HPDE6-E6E7 (cell line): ENCODE data around the gene PPP2R5B.
A peak's percentile ranks its signal among the peaks of the same experiment; 100 is the strongest.

Experiments used
- DNase-seq: peaks from one replicate; pipeline ENCODE4 v3.0.0; 2011; ENCODE audit warnings: missing footprints; ENCODE audit errors: extremely low spot score

Gene PPP2R5B

DNA sequence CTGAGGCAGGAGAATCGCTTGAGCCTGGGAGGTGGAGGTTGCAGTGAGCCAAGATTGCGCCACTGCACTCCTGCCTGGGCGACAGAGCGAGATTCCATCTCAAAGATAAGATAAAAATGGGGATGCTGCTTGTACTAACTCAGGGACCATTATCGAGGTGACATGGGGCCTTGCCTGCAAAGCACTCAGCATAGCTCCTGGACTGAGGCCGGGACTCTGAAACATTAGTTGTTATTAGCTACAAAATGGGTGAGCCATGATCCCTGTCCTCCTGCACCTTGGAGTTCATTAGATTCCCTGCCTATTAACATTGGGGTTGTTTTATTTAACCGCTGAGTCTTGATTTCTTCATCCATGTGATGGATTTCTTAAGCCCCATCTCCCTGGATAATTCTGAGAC lies 5.1 kb downstream of the PPP2R5B start:
- no peak for DNase-seq

DNA sequence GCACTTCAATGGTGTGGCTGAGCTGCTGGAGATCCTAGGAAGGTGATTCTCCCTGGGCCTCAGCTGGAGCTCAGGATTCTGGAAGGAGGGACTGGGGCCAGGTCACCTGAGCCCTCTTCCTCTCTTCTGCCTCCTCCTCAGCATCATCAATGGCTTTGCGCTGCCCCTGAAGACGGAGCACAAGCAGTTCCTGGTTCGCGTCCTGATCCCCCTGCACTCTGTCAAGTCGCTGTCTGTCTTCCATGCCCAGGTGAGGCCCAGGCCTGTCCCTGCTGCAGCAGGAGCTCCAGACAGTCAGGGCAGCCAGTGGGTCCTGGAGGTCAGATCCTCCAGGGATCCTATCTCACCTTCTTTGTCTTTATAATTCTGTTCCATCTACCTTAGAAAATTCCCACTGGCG lies 5.9 kb downstream of the PPP2R5B start:
- no peak for DNase-seq

DNA sequence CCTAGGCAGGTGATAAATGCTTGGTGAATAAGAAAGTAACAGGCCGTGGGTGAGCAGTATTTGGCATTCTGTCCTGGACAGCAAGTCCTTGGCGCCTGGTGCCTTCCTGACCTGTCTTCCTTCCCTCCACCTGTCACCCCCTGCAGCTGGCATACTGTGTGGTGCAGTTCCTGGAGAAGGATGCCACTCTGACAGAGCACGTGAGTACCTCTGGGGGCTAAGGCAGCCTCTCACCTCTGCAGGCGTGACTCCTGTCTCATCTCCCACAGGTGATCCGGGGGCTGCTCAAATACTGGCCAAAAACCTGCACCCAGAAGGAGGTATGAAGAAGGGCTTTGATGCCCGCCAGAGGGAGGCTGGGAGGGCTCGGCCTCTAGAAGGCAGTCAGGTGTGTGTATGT lies 6.8 kb downstream of the PPP2R5B start:
- DNase-seq, result no peak

DNA sequence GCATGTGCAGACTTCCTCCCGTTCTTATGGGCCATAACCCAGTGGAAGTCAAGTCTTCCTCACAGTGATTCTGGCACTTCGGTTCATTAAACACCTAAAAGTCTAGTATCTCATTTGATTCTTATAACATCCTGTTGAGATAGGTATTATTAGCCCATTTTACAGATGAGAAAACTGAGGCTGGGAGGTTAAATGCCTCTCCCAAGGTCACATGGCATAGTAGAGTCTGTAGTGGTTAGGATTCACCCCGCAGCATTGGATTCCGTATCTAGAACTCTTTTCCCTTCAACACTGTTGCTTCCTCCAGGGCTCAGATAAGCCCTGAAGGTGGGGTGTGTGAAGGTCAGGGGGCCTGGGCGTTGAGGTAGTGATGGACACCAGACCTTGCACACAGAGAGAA lies 7.8 kb downstream of the PPP2R5B start:
- DNase-seq, result no peak

DNA sequence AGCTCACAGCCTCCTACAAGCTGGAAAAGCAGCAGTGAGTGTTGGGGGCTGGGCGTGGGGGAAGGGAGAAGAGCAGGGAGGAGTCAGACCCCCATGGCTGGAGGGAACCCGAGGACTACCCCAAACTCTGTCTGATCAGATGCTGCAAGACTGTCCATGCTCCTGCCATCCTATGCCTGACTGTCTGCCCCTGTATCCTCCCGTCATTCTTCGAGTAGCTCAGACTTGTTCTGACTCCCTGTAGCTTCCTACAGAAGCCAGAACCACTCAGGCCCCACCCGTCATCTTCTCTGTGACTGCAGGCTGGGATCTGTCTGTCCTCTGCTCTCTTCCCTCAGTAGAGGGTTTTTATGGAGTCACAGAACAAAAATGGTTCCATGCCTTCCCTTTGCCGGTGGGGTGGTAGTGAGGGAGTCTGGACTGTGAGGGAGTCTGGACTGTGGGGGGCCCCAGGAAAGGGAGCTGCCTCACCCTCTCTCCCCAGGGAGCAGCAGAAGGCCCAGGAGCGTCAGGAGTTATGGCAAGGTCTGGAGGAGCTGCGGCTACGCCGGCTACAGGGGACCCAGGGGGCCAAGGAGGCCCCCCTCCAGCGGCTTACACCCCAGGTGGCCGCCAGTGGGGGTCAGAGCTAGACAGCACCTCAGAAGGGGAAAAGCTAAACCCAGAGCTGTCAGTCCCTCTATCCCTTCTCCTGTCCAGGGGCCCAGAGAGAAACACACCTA lies 8.9 kb downstream of the PPP2R5B start:
- no peak for DNase-seq

DNA sequence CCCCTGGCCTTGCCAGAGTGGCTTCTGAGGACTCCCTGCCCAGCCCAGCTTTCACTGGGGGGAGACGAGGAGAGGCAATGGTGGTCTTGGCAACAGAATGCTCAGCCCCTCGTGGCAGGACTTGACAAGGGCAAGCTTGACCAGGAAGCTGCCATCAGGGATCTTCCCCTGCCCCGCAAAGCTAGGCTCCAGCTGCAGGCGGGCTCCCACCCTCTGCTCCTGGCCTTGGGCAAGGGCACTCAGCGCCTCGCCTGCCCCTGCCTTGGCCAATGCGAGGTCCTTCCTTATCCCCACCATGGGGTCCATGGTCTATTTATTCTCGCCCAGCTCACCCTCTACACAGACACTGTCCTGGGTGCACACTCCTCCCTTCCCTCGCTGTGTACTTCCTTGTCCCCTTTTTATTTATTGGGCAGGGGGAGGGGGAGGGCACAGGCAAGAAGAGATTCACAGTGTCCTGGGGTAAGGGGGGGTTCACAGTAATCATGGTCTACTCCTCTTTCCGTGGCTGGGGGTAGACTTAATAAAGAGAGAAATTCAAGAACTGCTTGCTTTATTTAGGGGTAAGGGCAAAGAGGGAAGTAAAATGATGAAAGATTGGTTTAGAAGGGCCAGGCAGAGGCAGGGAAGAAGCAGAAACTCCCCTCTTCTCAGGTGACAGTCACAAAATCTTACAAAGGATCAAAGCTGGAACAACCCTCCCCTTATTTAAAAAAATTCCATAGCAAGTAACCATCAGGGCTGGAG lies 9.6 kb downstream of the PPP2R5B start:
- no peak for DNase-seq

DNA sequence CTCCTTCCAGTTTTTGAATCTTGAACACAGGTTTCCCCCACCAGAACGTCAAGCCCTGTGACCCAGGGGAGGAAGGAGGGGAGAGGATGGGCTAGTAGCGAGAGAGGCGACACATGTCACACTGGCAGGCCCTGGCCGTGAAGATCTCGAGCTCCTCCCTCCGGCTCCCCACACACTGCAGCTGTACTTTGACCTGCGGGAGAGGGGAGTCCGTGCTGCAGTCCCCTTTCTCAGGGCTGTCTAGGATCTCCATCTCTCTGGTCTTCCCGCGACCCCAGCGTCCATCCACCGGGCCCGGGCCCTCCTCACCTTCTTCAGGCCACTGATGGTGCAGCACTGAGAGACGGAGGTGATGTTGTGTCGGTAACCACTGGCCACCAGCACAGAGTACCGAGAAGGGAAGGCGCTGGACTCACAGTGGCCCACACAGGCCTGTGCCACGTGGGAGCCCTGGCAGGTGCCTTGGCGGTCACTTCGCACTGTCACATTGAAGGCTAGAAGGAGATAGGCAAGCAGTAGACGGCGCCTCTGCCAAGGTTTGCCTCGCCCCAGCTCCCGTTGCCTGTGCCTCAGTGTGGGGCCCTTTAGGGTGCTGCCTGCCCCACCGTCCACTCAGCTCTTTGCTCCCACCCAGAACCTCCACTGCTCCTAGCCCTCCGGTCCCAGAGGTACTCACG lies 10.3 kb downstream of the PPP2R5B start:
- DNase-seq, result no peak

DNA sequence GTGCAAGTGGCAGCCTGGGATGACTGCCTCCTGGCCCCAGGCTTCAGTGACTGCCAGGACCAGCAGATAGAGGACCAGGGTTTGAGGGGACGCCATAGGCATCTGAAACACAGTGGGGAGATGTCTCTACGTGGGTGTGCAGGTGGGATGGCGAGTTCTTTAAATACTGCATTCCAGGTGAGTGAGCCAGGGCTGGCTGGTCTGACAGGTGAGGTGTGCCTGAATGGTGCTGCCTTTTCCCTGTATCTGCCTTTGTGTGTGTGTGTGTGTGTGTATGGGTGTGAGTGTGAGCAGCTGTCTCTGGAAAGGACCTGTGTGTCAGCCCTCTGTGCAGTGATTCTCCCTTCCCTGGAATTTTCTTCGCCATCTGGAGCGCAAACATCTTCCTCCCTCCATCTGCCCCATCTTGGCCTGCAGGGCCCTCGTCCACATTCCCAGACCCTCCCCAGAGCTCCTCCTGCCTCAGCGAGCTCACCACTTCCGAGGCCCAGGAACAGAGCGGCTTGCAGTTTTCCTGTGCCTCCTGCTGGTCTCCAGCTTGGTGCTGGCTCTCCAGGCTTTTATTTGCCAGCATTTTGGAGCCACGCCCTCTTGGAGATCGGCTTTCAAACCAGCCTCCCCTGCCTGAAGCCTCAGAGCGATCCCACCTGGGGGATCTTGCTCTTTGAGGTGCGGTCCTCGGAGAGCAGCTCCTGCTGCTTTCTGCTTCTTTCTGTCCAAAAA lies 11.0 kb downstream of the PPP2R5B start, which contains the start of gene GPHA2:
Gene GPHA2 (minus strand): TSS at position 535 of the 723 bp plus-strand sequence. CDS start 433 bp downstream, at position 102.
- no peak for DNase-seq

DNA sequence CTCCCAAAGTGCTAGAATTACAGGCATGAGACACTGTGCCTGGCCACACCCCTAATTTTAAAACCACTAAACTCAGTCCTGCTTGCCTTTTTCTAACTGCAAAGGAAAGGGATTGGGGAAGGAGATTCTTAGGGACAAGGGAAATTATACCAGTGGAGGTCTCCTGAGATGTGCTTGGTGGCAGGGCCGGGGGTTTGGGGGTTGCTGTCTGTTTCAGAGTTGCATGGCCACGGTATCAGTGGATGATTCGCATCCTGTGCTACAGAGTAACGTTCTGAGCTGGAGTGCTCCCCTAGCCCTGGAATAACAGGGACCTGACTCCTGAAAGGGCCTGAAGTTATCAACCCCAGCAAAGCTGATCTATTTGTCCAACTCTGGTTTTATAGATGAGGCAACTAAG lies 12.1 kb downstream of the PPP2R5B start:
- no peak for DNase-seq

DNA sequence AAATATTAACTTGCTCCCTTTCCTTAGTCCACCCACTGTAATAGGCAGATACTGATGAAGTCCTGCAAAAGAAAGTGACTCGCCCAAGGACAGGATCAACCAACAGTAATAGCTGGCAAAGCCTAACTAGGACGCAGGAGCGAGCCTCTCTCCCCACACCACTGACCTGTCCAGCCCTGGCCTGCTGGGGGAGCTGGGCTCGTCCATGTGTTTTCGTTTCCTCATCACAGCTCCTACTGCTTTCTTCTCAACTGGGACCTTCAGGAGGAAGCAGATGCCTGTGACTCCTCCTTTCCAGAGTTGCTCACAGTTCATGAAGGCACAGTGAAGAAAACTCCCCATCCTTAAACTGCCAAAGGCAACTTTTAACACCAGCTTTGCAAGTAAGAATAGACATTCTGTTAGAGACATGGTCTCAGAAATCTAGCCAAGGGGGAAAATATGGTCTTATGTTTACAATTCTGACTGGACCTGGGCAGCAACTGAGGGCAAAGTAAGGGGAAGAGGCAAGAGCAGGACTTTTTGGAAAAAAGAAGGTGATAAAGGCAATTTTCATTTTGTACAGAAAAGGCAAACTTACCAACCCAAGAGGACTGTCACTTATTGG lies 22.8 kb downstream of the PPP2R5B start:
- no peak for DNase-seq

DNA sequence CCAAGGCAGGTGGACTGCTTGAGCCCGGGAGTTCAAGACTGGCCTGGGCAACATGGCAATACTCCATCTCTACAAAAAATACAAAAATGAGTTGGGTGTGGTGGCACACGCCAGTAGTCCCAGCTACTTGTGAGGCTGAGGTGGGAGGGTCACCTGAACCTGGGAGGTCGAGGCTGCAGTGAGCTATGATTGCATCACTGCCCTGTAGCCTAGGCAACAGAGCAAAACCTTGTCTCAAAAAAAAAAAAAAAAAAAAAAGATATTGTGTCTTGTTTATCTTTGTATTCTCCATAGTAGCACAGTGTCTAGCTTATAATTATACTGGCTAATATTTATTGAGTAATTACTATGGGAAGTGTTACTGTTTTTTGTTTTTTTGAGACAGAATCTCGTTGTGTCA lies 27.0 kb downstream of the PPP2R5B start:
- no peak for DNase-seq

DNA sequence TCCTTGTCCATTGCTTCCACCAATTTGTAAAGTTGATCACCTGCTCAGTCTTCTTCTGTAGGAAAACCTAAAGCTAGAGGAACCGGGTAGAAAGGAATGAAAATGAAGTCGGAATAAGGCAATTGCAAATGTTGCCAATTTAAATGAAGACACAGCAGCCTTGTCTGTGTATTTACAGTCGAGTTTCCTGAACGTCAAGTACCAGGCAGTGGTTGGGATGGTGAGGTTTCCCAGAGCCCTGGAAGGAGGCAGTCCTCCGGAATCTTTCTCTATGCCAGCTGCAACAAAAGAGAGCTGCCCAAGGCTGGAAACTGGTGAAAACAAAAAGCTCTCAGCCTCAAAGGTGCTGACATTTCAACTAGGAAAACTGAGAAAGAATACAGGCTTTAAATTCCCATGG lies 29.7 kb downstream of the PPP2R5B start:
- DNase-seq, result no peak

DNA sequence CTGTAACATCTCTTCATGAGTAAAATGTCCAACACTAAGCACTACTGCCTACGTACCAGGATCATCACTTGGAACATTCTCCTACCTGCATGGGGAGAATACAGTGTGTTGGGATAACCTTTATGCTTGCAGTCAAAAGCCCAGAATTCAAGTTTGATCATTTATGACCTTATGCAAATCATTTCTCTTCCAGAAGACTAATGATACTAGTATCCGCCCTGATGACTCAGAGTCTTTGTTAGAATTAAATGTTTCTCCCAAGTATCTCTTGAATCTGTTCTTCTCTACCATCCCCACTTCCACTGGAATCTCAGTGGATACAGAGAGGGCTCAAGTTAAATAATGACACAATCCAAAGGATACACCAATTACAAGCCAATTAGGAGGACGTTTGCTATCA lies 35.0 kb downstream of the PPP2R5B start:
- DNase-seq, result no peak

DNA sequence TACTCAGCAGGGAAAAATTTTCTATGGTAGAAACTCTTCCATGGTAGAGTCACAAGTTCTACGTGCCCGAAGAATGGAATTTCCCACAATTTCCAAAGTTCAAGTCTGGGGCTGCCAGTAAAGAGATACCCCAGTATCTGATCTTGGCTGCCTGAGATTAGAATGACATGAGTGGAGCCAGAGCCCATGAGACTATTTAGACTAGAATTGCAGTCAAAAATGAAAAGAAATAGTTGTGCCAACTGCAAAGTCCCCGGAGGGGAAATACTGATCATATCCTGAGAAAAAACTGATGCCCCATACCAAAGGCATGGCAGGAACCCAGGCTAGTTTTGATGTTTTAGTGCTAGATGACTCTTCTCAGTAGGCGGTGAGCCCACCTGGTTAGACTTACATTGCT lies 36.2 kb downstream of the PPP2R5B start:
- DNase-seq, result no peak

DNA sequence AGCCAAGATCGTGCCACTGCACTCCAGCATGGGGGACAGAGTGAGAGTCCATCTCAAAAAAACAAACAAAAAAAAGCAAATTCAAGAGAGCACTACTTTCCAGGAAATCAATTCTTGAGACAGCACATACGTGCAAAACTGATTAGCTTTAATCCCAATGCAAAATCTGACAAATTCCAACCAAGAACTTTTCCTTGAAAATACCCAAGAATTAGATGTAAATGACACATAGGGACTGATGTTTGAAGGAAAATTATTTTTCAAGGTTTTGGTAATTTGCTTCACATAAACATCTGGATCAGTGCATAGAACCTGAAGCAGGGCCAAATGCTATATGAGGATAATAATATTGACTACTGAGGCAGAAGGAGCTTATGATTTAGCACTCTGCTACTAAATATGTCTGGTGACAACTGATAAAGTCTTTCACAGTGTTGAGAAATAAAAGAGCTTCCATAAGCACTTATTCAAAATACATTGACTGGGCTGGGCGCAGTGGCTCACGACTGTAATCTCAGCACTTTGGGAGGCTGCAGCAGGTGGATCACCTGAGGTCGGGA lies 38.7 kb downstream of the PPP2R5B start:
- DNase-seq, result no peak

DNA sequence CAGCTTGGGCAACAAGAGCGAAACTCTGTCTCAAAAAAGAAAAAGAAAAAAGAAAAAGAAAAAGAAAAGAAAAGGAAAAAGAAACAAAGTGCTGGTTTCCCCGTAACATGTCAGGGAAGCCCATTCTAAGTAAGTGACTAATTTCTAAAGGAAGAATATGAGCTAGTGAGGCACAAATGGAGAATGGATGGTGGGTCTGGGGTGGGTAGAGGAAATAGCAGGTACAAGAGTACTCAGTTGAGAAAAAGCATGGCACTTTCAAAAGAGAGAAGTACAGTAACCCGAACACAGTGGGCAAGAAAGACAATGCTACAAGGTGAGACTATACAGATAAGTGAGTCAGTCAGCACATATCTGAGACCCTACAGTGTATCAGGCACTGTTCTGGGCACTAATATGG lies 42.9 kb downstream of the PPP2R5B start:
- DNase-seq, result no peak

DNA sequence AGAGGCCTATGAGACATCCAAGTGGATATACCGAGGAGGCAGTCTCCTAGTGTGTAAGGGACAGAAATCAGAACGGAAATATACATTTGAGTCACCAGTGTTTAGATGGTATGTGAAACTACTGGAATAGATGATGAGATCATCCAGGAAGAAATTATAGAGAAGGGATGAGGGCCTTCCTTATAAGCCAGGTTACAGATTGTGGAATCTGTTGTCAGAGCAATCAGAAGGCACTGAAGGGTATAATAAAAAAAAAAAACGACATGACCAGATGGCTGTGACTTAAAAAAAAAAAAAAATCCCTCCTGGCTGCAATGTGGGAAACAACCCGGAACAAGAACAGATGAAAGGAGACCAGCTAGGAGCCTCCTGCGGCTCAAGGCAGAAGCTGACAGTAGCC lies 44.7 kb downstream of the PPP2R5B start:
- peak; percentile 63 for DNase-seq

DNA sequence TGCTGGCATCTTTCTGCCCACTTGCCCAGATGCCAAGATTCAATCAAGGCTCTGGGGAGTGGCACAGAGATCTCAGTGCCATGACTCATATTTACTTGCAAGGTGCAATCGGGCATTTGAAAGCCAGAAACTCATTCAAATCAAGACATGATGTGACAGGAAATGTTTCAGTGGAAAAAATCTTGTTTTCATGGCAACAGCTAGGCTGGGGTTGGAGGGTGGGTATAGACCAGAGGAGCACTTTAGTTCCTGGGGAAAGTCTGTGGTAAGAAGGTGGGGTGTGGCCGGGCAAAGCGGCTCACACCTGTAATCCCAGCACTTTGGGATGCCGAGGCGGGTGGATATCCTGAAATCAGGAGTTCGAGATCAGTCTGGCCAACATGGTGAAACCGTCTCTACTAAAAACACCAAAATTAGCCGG lies 46.3 kb downstream of the PPP2R5B start:
- DNase-seq, result peak; percentile 78

DNA sequence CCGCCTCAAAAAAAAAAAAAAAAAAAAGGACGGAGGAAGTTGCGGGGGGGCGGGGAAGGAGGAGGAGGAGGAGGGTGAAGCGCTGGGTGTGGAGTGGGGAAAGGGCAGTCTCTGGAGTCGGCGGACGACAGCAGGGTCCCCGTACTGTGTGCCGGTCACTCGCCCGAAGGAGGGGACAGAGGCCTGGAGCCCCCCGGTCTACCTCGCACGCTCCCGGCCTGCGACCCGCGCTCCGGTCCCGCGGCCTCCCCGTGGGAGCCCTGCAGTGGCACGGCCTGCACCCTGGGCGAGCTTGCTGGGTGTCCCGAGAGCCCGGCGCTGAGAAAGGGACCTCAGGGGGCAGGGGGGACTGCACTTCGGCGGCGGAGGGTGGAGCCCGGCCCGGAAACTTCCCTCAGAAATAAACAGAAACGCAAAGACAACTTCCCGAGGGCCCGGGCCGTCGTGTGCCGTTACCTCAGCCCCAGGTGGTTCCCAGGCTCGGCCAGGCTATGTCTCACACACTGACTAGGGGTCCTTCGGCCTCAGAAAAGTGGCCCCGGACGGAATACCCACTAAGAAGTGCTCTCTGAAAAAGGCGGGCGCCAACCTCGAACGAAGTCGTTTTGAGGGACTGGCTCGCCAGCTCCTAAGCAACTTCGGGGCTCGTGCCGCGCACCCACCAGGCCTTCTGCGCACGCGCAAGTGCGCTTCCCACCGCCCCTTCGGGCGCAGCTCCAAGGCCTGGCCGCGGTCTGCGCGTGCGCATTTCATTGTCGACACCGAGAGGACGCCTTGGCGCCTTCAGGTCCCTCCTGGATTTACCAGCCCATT lies 47.1 kb downstream of the PPP2R5B start, which contains the start of gene MAJIN:
Gene MAJIN (minus strand): TSS at position 688 of the 813 bp plus-strand sequence. CDS start 12,703 bp downstream, outside the sequence.
- peak; percentile 57 for DNase-seq

DNA sequence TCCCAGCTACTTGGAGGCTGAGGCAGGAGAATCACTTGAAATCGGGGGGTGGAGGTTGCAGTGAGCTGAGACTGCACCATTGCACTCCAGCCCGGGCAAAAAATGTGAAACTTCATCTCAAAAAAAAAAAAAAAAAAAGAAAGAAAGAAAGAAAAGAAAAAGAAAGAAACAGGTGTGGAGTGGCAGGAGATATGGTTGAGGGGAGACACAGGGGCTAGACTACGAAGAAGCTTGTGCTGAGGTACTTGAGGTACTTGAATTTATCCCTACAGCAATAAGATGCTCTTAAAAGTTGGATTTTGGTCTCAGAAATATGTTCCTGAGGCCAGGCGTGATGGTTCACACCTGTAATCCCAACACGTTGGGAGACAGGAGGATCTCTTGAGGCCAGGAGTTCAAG lies 49.6 kb downstream of the PPP2R5B start:
- DNase-seq, result no peak
